Measurements from ENCODE around the gene GAK.

- TF ChIP-seq CTCF (IDR thresholded peaks at IDR 0.05; ENCODE audit: poor library complexity, severe bottlenecking): no peak
- no peak for TF ChIP-seq SMC3 (conservative IDR thresholded peaks at IDR 0.05; ENCODE audit: poor library complexity)
- TF ChIP-seq TAF1 (IDR thresholded peaks at IDR 0.05; ENCODE audit: low read depth): no peak
These were observed 64.4 kb downstream of the GAK start for GRCh38 chr4:867526-868250.
